HepG2 (cell line): Measurements from ENCODE around the gene PHOSPHO2. TPM values are rescaled to one million over a fixed set of nuclear protein-coding genes. Genes with fewer than 3 reads are reported as not detected.
A peak's percentile ranks its signal among the peaks of the same experiment; 100 is the strongest.

Experiments used
- CBX2 ChIP-seq, 2 experiments: fragments of 200-600 bp in 1 of 2; sonication (generic); formaldehyde crosslinking in 1 of 2; IDR thresholded peaks; 2 replicates each; pipeline versions ENCODE4 v1.7.0 to v1.8.1; 2018 to 2022; ENCODE audit warnings: low read depth in 2 of 2, low read length in 1 of 2, mild to moderate bottlenecking in 1 of 2, missing genetic modification reagents in 1 of 2
- CREBL2 ChIP-seq: sonication (generic); formaldehyde crosslinking; IDR thresholded peaks from 2 replicates; pipeline ENCODE4 v1.8.1; 2023; ENCODE audit warnings: missing genetic modification reagents, mild to moderate bottlenecking, borderline replicate concordance
- DR1 ChIP-seq: sonication (generic); formaldehyde crosslinking; IDR thresholded peaks from 2 replicates; pipeline ENCODE4 v1.8.0; 2021; ENCODE audit warnings: mild to moderate bottlenecking, missing genetic modification reagents, inconsistent platforms
- FOSL2 ChIP-seq: sonication (generic); formaldehyde crosslinking; IDR thresholded peaks from 2 replicates; pipeline ENCODE4 v1.4.0; 2020; ENCODE audit warnings: missing genetic modification reagents
- HNF1B ChIP-seq: sonication (generic); formaldehyde crosslinking; IDR thresholded peaks from 2 replicates; pipeline ENCODE4 v1.5.1; 2020; ENCODE audit warnings: mild to moderate bottlenecking, moderate library complexity, missing genetic modification reagents
- HNRNPH1 ChIP-seq: fragments of 200-400 bp; formaldehyde crosslinking; optimal IDR thresholded peaks from 2 replicates; pipeline ENCODE3; 2017; ENCODE audit warnings: mild to moderate bottlenecking, low read depth, low read length
- NKX3-1 ChIP-seq: sonication (generic); formaldehyde crosslinking; IDR thresholded peaks from 2 replicates; pipeline ENCODE4 v1.5.0; 2020; ENCODE audit warnings: missing genetic modification reagents
- RXRB ChIP-seq: IDR thresholded peaks from 2 replicates; pipeline ENCODE4 v1.6.1; 2016; ENCODE audit warnings: borderline replicate concordance, missing genetic modification reagents, missing compliant biosample characterization
- SCMH1 ChIP-seq: sonication (generic); formaldehyde crosslinking; IDR thresholded peaks from 2 replicates; pipeline ENCODE4 v1.9.0; 2021; ENCODE audit warnings: missing genetic modification reagents, mild to moderate bottlenecking, borderline replicate concordance
- TMF1 ChIP-seq: sonication (generic); formaldehyde crosslinking; IDR thresholded peaks from 2 replicates; pipeline ENCODE4 v1.8.1; 2022; ENCODE audit warnings: low read depth, missing genetic modification reagents
- ZBTB2 ChIP-seq: sonication (generic); formaldehyde crosslinking; IDR thresholded peaks from 2 replicates; pipeline ENCODE4 v1.8.0; 2022; ENCODE audit warnings: low read depth, missing genetic modification reagents
- ZEB1 ChIP-seq: IDR thresholded peaks from 2 replicates; pipeline ENCODE4 v1.6.1; 2012; ENCODE audit warnings: mild to moderate bottlenecking, low read depth, inconsistent platforms; ENCODE audit not compliant: insufficient replicate concordance
- ZNF225 ChIP-seq: sonication (generic); formaldehyde crosslinking; IDR thresholded peaks from 2 replicates; pipeline ENCODE4 v1.4.0; 2020; ENCODE audit warnings: mild to moderate bottlenecking, missing genetic modification reagents
- ZNF260 ChIP-seq: sonication (generic); formaldehyde crosslinking; IDR thresholded peaks from 2 replicates; pipeline ENCODE4 v1.4.0; 2020; ENCODE audit warnings: missing genetic modification reagents, low read depth, mild to moderate bottlenecking, borderline replicate concordance
- ZNF549 ChIP-seq: sonication (generic); formaldehyde crosslinking; IDR thresholded peaks from 2 replicates; pipeline ENCODE4 v1.5.0; 2020; ENCODE audit warnings: missing genetic modification reagents
- ZNF607 ChIP-seq: sonication (generic); formaldehyde crosslinking; IDR thresholded peaks from 2 replicates; pipeline ENCODE4 v1.5.1; 2020; ENCODE audit warnings: missing genetic modification reagents, mild to moderate bottlenecking, borderline replicate concordance
- polyA plus RNA-seq, 8 experiments: library from polyadenylated mRNA; depleted of rRNA in 3 of 8; stranded (reverse) in 7 of 8; unstranded in 1 of 8; fragments of >200 nt; fragmentation: Illumina TruSeq in 4 of 8; extraction: Trizol in 4 of 8; gene quantifications; 2 replicates each; pipeline versions ENCODE4 v1.2.1 to v1.2.3, GENCODE V29; 2011 to 2016; ENCODE audit warnings: low read depth in 4 of 8, missing spikeins in 1 of 8, mixed read lengths in 1 of 8; ENCODE audit not compliant: insufficient read depth in 1 of 8
- total RNA-seq, 5 experiments: library from RNA; depleted of rRNA; stranded (reverse); fragments of >200 nt; fragmentation: Illumina TruSeq; extraction: Trizol; gene quantifications; 2 replicates each; pipeline ENCODE4 v1.2.3, GENCODE V29; 2016; ENCODE audit warnings: low read depth in 1 of 5
- TF ChIP-seq, protein P1 (sequence below): sonication (generic); formaldehyde crosslinking; IDR thresholded peaks from 2 replicates; pipeline ENCODE4 v1.5.1; 2020; ENCODE audit warnings: missing genetic modification reagents, mild to moderate bottlenecking, borderline replicate concordance
- TF ChIP-seq, protein P2 (sequence below): IDR thresholded peaks from 2 replicates; pipeline ENCODE4 v1.4.0; 2020; ENCODE audit warnings: mild to moderate bottlenecking, missing genetic modification reagents
- TF ChIP-seq, protein P3 (sequence below): IDR thresholded peaks from 2 replicates; pipeline ENCODE4 v1.6.1; 2018; ENCODE audit warnings: missing genetic modification reagents, mild to moderate bottlenecking, missing compliant biosample characterization

PHOSPHO2 gene
- total and polyA plus RNA-seq, 2 of the 13 experiments (the other 11 are each of a cell fraction or from before 2014, with no cell fraction given), result 6.1 to 11.4 TPM

DNA sequence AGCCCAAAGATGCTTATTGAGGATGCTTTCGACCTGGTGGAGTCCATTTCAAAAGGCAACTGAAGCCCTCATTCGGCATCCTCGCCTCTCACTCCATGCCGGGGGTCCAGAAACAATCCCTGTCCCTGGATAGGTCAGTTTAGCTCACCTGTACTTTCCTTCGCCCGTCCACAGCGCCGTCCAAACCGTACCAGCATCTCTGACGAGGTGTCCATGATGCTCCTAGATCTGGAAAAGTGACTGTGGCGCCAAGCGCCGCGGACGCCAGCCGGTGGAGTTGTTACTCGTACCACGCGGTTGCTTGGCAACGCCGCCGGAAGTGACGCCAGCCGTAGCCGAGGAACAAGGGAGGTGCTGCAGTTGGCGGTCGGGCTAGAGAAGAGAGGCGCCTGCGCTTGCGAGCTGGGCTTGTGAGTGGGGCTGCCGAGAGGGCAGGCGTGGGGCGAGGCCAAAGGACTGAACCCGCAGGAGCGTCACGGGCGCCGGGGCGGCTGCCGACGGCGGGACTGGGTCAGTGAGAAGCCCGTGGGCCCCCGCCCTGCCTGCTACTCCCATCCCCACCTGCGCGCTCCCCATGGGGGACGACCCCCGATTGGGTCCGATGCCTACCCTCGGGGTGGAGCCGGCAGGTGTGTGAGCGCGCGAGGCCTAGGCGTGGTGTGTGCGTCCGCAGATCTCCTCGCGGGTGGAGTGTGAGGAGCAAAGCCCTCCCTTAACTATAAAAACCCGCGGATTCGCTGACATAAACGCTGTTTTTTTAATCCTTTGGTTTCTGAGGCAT is at the start of gene PHOSPHO2, which contains the start of gene CFAP210 (continued):
- TF ChIP-seq, protein P1, sequence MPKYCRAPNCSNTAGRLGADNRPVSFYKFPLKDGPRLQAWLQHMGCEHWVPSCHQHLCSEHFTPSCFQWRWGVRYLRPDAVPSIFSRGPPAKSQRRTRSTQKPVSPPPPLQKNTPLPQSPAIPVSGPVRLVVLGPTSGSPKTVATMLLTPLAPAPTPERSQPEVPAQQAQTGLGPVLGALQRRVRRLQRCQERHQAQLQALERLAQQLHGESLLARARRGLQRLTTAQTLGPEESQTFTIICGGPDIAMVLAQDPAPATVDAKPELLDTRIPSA (CRISPR knock-in tag), result peak; percentile 86; the same call in 1 of the 2 replicates
- 0 out of 2 replicates have a peak, but pooled peaks have one; percentile 74 for TF ChIP-seq ZNF549
- peak; percentile 95 for TF ChIP-seq NKX3-1 (CRISPR knock-in tag)
- peak; percentile 92 for TF ChIP-seq TMF1 (CRISPR knock-in tag)
- peak; percentile 96 for TF ChIP-seq HNF1B (CRISPR knock-in tag)
- TF ChIP-seq ZEB1, result peak; percentile 87
- TF ChIP-seq, protein P2, sequence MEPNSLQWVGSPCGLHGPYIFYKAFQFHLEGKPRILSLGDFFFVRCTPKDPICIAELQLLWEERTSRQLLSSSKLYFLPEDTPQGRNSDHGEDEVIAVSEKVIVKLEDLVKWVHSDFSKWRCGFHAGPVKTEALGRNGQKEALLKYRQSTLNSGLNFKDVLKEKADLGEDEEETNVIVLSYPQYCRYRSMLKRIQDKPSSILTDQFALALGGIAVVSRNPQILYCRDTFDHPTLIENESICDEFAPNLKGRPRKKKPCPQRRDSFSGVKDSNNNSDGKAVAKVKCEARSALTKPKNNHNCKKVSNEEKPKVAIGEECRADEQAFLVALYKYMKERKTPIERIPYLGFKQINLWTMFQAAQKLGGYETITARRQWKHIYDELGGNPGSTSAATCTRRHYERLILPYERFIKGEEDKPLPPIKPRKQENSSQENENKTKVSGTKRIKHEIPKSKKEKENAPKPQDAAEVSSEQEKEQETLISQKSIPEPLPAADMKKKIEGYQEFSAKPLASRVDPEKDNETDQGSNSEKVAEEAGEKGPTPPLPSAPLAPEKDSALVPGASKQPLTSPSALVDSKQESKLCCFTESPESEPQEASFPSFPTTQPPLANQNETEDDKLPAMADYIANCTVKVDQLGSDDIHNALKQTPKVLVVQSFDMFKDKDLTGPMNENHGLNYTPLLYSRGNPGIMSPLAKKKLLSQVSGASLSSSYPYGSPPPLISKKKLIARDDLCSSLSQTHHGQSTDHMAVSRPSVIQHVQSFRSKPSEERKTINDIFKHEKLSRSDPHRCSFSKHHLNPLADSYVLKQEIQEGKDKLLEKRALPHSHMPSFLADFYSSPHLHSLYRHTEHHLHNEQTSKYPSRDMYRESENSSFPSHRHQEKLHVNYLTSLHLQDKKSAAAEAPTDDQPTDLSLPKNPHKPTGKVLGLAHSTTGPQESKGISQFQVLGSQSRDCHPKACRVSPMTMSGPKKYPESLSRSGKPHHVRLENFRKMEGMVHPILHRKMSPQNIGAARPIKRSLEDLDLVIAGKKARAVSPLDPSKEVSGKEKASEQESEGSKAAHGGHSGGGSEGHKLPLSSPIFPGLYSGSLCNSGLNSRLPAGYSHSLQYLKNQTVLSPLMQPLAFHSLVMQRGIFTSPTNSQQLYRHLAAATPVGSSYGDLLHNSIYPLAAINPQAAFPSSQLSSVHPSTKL (CRISPR knock-in tag), result peak; percentile 76
- no peak for TF ChIP-seq SCMH1 (CRISPR knock-in tag)
- TF ChIP-seq, protein P3, sequence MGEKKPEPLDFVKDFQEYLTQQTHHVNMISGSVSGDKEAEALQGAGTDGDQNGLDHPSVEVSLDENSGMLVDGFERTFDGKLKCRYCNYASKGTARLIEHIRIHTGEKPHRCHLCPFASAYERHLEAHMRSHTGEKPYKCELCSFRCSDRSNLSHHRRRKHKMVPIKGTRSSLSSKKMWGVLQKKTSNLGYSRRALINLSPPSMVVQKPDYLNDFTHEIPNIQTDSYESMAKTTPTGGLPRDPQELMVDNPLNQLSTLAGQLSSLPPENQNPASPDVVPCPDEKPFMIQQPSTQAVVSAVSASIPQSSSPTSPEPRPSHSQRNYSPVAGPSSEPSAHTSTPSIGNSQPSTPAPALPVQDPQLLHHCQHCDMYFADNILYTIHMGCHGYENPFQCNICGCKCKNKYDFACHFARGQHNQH (CRISPR knock-in tag), result peak; percentile 88; the same call in 1 of the 2 replicates
- peak; percentile 81; the same call in 1 of the 2 replicates for TF ChIP-seq CREBL2 (CRISPR knock-in tag)
- TF ChIP-seq ZBTB2 (CRISPR knock-in tag), result no peak
- peak; percentile 60 for TF ChIP-seq RXRB (CRISPR knock-in tag)
- peak; percentile 15; the same call in 1 of the 2 replicates for TF ChIP-seq FOSL2
- TF ChIP-seq DR1 (CRISPR knock-in tag), result peak; percentile 73
- no peak for TF ChIP-seq CBX2 (IDR thresholded peaks at IDR 0.05; ENCODE audit: low read depth, low read length)
- TF ChIP-seq CBX2 (CRISPR knock-in tag; IDR thresholded peaks at IDR 0.05; ENCODE audit: low read depth), result no peak
- TF ChIP-seq ZNF607 (CRISPR knock-in tag), result peak; percentile 97
- TF ChIP-seq HNRNPH1, result no peak
- TF ChIP-seq ZNF225 (CRISPR knock-in tag), result peak; percentile 90
- no peak for TF ChIP-seq ZNF260 (CRISPR knock-in tag)
